HUES6 (cell line): ENCODE data around the gene VPS26C.

Experiments
- H3K27ac ChIP-seq: 2 replicates; pipeline ENCODE4 v1.7.0; 2013; ENCODE audit warnings: low read depth, mild to moderate bottlenecking, low read length, inconsistent platforms
- H3K27me3 ChIP-seq: 2 replicates; pipeline ENCODE4 v1.6.1; 2013; ENCODE audit warnings: low read length; ENCODE audit not compliant: control insufficient read depth, insufficient read depth
- H3K36me3 ChIP-seq: 2 replicates; pipeline ENCODE4 v1.6.1; 2013; ENCODE audit warnings: low read length; ENCODE audit not compliant: control insufficient read depth, insufficient read depth
- H3K4me1 ChIP-seq: 2 replicates; pipeline ENCODE4 v1.6.1; 2013; ENCODE audit warnings: low read length; ENCODE audit not compliant: control insufficient read depth, insufficient read depth
- H3K4me3 ChIP-seq: 2 replicates; pipeline ENCODE4 v1.5.1; 2013; ENCODE audit warnings: low read depth, low read length
- H3K9ac ChIP-seq: one replicate; pipeline ENCODE4 v1.6.1; 2013; ENCODE audit warnings: mild to moderate bottlenecking, low read length
- H3K9me3 ChIP-seq: 2 replicates; pipeline ENCODE4 v1.6.1; 2013; ENCODE audit warnings: low read depth, low read length; ENCODE audit not compliant: control insufficient read depth, insufficient read depth

Gene VPS26C

DNA sequence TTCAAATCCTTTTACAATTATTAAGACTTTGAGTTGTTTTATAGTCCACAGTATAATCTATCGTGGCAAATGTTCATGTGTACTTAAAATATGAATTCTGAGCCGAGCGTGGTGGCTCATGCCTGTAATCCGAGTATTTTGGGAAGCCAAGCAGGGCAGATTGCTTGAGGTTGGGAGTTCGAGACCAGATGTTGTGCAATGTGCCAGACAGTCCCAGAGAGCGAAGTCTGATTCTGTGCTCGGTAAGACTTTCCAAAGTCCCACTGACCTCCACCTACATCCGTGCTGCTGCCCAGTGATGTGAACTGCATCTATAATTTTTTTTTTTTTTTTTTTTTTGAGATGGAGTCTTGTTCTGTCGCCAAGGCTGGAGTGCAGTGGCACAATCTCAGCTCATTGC is 52.2 kb downstream of the VPS26C start:
- H3K9me3 ChIP-seq = peaks cover 4% of the 10 kb centered on the region; the same call in 1 of the 2 replicates
- no peak overlapping the region for H3K9ac ChIP-seq
- H3K27ac ChIP-seq = no peak overlapping the region
- H3K4me1 ChIP-seq = no peaks in the 10 kb centered on the region
- no peaks in the 10 kb centered on the region; the same call in 1 of the 2 replicates for H3K27me3 ChIP-seq
- H3K4me3 ChIP-seq = no peak overlapping the region
- H3K36me3 ChIP-seq = no peaks in the 10 kb centered on the region

DNA sequence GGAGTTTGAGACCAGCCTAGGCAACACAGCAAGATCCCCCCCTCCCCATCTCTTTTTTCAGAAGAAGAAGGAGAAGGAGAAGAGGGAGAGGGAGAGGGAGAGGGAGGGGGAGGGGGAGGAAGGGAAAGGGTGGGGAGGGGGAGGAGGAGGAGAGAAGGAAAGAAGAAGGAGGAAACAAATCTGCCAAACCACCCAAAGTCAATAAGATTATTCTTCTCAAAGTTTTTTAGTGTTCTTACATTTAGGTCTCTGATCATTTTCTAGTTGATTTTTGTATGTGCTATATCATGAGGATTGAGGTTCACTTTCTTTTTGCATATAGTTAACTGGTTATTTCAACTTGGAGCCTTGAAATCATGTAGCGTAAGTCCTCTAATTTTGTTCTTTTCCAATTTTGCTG is 56.3 kb downstream of the VPS26C start:
- H3K9ac ChIP-seq = no peak overlapping the region
- no peak overlapping the region for H3K27ac ChIP-seq
- peaks cover 6% of the 10 kb centered on the region; the same call in 1 of the 2 replicates for H3K9me3 ChIP-seq
- no peaks in the 10 kb centered on the region for H3K36me3 ChIP-seq
- peaks cover 15% of the 10 kb centered on the region; the same call in 1 of the 2 replicates for H3K4me1 ChIP-seq
- no peak overlapping the region for H3K4me3 ChIP-seq
- H3K27me3 ChIP-seq = no peaks in the 10 kb centered on the region

DNA sequence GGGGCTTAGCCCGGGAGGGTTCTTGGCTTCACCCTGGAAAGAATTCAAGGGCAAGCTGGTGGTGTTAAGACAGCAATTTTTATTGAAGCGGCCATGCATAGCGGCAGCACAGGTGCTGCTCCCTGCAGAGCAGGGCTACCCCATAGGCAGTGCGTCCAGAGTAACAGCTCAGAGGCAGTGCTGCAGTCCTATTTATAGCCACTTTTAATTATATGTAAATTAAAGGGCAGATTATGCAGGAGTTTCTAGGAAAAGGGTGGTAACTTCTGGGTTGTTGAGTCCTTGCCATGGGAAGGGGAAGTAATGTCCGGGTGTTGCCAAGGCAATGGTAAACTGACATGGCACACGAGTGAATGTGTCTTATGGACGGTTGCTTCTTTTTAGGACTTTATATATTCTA is 57.0 kb downstream of the VPS26C start:
- Histone ChIP-seq H3K4me1 (peaks cover 15% of the 10 kb centered on the region; the same call in 1 of the 2 replicates), H3K4me3 (no peak overlapping the region)

DNA sequence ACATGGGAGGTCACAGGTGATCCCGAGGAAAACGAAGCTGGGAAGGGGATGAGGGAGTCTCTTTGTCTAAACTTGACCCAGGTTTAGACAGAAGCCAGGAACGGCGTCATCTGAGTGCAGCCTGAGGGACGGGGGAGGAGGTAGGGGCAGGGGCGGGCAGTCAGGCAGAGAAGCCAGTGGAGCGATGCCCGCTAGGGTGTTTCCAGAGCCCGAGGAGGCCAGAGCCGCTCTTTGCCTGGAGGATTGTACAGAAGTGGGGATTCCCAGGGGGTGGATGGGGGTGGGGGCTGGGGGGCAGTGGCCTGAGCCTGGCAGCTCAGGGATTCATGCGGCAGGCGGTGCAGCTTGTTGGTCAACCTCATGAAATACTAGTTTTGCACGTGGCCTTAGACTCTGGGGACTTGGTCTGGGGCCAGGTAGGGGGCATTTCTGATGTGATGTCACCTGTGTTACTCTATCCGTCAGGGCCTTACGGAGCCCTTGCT is 58.4 kb downstream of the VPS26C start:
- Histone ChIP-seq H3K27ac (no peak overlapping the region), H3K4me3 (no peak overlapping the region), H3K9ac (no peak overlapping the region), H3K36me3 (no peaks in the 10 kb centered on the region), H3K4me1 (peaks cover 15% of the 10 kb centered on the region; the same call in 1 of the 2 replicates), H3K27me3 (no peaks in the 10 kb centered on the region), H3K9me3 (peaks cover 6% of the 10 kb centered on the region; the same call in 1 of the 2 replicates)

More for the DNA sequence above, 57.0 kb downstream of the VPS26C start:
- Histone ChIP-seq H3K27me3 (no peaks in the 10 kb centered on the region), H3K27ac (no peak overlapping the region), H3K36me3 (no peaks in the 10 kb centered on the region), H3K9me3 (peaks cover 6% of the 10 kb centered on the region; the same call in 1 of the 2 replicates), H3K9ac (no peak overlapping the region)

DNA sequence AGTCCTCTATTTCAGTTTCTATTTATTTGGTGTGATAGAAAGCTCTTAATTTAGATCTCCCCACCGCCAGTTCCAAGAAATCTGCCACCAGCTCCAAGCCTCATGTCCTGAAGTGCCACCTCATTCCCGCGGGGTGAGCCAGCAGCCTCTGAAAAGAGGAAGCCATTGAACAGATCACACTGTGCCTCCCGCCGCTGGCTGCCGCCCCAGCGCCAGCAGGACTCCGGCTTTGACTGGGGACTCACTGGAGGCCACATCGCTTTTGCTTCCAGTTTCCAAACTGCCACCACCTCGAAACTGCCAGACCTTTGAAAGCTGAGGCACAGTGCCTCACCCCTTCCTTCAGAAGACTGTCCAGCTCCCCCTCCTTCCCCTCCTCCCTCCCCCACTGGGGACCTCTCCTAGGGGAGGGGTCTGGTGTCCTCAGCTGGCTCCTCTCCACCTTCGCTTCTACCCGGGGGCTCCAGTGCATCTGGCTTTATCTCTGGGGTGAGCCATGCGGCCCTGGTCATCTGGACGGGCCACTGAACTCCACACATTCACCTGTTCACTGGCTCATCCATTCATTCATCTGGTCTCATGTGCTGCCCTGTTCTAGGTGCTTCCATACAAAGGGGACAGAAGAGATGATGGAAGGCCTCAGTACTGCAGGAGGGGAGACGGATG is 58.9 kb downstream of the VPS26C start:
- no peak overlapping the region for H3K27ac ChIP-seq
- no peak overlapping the region for H3K9ac ChIP-seq
- H3K4me3 ChIP-seq = no peak overlapping the region

DNA sequence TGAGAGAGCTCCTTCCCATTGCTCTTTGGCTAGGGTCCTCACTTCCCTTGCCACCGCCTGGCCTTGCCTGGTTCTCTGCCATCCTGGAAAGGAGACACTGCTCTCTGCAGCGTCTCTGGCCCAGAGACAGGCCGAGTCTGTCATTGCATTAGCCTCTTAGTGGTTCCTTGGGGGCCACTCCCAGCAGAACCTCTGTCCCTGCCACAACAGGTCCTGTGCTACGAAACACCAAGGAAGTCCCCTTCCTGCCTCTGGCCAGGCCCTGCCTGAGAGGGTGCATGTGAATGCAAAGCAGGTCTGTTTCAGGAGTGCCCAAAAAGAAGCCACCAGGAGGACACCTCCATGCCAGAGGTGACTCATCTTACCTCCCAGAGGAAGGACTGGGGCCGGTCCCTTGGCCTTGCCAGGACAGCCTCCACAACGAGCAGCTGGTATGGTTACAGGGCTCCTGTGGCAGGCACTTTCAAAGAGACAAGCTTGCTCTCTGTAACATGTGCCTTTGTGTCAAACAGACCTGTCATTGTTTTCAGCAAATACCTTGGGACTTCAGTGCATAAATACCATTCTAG is 59.6 kb downstream of the VPS26C start:
- Histone ChIP-seq H3K27ac (no peak overlapping the region), H3K9ac (no peak overlapping the region), H3K9me3 (peaks cover 6% of the 10 kb centered on the region; the same call in 1 of the 2 replicates), H3K27me3 (no peaks in the 10 kb centered on the region), H3K4me3 (no peak overlapping the region), H3K36me3 (peaks cover 8% of the 10 kb centered on the region; the same call in 1 of the 2 replicates), H3K4me1 (peaks cover 18% of the 10 kb centered on the region; the same call in 1 of the 2 replicates)

More for the DNA sequence above, 58.9 kb downstream of the VPS26C start:
- peaks cover 1% of the 10 kb centered on the region; the same call in 1 of the 2 replicates for H3K36me3 ChIP-seq
- H3K4me1 ChIP-seq = peaks cover 15% of the 10 kb centered on the region; the same call in 1 of the 2 replicates
- H3K27me3 ChIP-seq = no peaks in the 10 kb centered on the region
- H3K9me3 ChIP-seq = peaks cover 6% of the 10 kb centered on the region; the same call in 1 of the 2 replicates

DNA sequence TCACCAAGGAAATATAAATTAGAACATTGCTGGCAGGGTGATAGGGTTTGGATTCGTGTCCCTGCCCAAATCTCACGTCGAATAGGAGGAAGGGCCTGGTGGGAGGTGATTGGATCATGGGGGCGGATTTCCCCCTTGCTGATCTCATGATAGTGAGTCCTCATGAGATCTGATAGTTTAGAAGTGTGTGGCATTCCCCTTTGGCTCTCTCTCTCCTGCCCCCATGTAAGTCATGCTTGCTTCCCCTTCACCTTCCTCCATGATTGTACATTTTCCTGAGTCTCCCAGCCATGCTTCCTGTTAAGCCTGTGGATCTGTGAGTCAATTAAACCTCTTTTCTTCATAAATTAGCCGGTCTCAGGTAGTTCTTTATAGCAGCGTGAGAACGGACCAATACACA is 60.6 kb downstream of the VPS26C start:
- Histone ChIP-seq H3K36me3 (peaks cover 15% of the 10 kb centered on the region), H3K27me3 (no peaks in the 10 kb centered on the region), H3K4me3 (no peak overlapping the region), H3K9me3 (peaks cover 6% of the 10 kb centered on the region; the same call in 1 of the 2 replicates), H3K4me1 (peaks cover 21% of the 10 kb centered on the region; the same call in 1 of the 2 replicates), H3K27ac (no peak overlapping the region), H3K9ac (no peak overlapping the region)

DNA sequence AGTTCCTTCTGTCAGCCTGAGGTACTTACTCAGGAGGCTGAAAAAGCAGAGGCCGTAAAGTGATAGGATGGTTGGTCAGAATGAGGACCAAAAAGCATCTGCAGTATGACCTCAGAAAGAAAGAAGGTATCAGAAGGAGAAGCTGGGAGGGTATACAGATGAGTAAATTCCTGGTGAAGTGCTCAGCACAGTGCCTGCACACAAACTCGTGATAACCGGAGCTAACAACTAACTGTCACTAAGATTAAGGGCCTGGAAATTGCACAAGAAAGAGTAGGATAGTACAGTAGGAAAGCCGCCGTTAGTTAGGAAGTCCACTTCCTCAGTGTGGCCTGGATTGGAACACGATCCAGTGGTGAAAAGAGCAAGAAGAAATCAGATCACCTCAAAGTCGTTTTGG is 62.6 kb downstream of the VPS26C start:
- Histone ChIP-seq H3K9ac (no peak overlapping the region), H3K9me3 (no peaks in the 10 kb centered on the region; the same call in 1 of the 2 replicates), H3K4me3 (no peak overlapping the region), H3K36me3 (peaks cover 31% of the 10 kb centered on the region), H3K27ac (no peak overlapping the region), H3K4me1 (peaks cover 21% of the 10 kb centered on the region; the same call in 1 of the 2 replicates), H3K27me3 (no peaks in the 10 kb centered on the region)

DNA sequence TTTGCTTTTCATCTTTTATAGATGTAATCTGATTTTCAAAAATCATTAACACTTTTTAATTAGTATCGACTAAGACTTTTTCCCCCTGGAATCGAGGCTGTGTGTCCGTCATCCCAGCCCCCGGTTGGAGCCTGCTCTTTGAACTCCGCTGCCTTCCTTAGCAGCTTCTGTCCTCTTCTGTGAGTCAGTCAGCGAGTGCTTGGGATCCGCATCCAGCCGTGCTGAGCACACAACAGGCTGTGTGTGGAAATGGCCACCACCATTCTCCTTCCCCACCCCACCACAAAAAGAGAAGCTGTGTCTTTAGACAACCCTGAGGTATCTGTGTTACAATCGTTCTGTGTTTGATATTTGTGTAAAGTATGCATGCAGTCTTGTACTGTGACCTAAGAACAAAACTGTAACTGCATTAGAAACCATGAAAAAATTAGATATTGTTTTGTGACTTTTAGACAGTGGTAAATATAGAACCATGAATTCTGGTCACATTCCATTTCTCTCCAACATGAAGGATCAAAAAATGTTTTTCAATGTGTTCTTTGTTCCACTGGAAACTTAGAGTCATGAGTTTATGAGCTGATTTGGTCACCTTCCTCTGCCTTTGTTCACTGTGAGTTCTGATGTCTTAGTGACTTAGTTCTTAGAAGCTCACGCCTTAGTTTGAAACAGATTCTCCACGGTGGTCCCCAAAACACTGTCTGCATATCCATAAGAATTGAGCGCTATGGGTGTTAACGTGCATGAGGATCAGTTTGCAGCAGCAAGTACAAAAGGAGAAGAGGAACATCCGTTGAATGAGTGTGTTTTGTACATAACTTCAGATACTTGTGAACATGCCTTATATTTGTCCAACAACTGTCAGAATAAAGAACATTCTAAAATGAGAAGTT is 64.7 kb downstream of the VPS26C start:
- Histone ChIP-seq H3K9ac (no peak overlapping the region), H3K36me3 (peaks cover 36% of the 10 kb centered on the region), H3K4me1 (peaks cover 10% of the 10 kb centered on the region; the same call in 1 of the 2 replicates), H3K27me3 (no peaks in the 10 kb centered on the region), H3K27ac (no peak overlapping the region), H3K4me3 (no peak overlapping the region), H3K9me3 (no peaks in the 10 kb centered on the region)

DNA sequence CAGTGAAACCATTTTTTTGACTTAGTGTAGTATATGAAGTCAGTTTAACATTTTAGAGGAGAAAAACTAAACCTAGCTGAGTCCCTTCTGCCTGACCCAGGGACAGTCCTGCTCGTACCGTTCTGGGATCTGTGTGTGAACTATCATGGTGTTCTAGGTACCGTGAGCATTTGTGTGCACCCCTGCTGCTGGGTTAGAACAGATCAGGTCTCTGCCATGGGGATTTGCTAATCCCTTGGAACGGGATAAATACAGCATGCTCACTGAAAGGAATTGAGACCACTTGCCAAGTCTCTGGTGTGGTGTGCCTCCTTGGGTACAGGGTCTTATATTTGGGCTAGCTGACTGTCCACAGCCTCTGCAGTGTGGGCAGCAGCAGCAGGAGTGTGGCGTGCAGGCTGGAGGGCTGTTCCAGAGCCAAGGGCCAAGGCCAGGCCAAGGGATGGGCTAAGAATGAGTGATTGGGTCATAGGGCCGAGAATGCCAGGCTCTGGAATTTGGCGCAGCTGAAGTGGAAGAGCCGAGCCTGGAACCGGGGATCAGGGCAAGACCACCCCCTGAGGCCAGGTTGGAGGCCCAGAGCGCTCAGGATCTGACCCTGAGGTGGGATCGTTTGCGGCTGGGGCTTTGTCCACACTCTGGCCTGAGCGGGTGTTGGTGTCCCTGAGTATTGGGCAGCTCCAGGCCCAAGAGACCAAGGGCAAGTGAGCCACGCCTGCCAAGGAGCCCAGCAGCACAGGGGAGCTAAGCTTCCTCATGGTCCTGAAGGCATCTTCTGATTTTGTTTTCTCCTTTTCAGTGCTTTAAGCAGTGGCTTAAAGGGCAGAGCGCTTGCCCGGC is 66.3 kb downstream of the VPS26C start:
- H3K27me3 ChIP-seq = no peaks in the 10 kb centered on the region
- H3K9ac ChIP-seq = no peak overlapping the region
- no peak overlapping the region for H3K4me3 ChIP-seq
- H3K9me3 ChIP-seq = no peaks in the 10 kb centered on the region
- peaks cover 6% of the 10 kb centered on the region; the same call in 1 of the 2 replicates for H3K4me1 ChIP-seq
- H3K27ac ChIP-seq = no peak overlapping the region
- peaks cover 41% of the 10 kb centered on the region for H3K36me3 ChIP-seq
